HG03442 (cell line): ENCODE measurements around the gene PPFIA1.
"Not testable (repeated sequence)": the region's sequence is repeated elsewhere in the genome, so short reads cannot be mapped to it uniquely, and the experiment has no call there.

Experiments
- ATAC-seq: cut with Tn5 transposase; IDR thresholded peaks from one replicate; pipeline ENCODE4 v1.9.1; 2021; ENCODE audit warnings: mild to moderate bottlenecking, moderate library complexity; ENCODE audit not compliant: unreplicated experiment

The PPFIA1 gene

DNA sequence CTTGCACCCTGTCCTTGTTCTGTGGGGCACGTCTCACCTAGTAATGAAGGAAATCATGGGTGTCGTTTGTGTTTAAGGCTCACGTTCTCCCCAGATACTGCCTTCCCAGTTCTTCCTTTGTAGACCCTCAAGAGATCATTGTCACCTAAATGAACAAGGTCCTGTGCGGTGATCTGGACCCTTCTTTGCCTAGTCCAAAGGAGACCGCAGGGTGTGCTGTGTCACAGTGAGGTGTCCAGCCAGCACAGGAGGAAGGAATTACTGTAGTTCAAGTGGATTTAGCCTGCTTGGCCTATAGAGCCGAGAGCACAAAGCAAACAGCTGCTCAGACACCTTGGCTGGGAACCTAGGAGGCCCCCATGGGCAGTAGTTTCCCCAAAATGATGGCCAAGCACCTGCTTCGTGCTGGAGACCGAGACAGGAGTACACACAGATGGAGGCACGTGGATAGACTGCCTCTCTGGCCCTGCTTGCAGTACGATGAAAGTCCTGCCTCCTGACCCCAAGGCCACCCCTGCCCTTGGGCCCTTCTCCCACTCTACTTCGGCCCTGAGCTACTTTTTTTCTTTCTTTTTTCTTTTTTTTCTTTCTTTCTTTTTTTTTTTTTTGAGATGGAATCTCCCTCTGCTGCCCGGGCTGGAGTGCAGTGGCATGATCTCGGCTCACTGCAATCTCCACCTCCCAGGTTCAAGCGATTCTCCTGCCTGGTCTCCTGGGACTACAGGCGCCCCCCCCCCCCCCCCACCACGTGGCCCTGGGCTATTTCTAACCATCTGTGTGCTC lies 19.4 kb upstream of the PPFIA1 start:
- no peak for ATAC-seq

DNA sequence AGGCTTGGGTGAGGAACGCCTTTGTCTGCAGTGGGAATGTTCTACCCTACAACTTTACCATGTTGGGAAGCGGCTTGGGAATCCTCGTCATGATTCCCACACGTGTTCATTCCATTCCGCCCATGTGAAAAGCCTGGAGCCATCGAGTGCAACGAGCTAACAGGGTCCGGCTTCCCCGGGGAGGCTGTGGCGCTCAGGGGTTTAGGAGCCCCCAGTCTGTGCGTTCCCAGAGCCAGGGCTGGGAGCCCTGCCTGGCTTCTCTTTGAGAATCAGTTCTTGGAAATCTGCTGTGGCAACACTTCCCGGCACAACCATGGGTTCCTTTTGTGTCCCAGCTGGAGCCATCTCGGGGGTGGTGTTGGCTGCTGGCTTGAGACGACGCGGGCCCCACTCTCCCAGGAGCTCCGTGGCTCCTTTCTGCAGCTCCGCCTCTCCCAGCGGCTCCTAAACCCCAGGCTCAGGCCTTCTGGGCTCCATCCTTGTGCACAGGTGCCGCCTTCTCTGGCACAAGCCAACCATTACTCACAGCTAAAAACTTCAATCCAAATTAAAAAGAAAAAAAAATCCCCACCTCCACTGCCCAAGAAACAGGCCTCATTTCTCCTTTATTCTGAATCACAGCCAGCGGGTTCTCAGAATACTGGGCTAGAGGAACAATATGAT lies 18.7 kb upstream of the PPFIA1 start:
- ATAC-seq = no peak

DNA sequence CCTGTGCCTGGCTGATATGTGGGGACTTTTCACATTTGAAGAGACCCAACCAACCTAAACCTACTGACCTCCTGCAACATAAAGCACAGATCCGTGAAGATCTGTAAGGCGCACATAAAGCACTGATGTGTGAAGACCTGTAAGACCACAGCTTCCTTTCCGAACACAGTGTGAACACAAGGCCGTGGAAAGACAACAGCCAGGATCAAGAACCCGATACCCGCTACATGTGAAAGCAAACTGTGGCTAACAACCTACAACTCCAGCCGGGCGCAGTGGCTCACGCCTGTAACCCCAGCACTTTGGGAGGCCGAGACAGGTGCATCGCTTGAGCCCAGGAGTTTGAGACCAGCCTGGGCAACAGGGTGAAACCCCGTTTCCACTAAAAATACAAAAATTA lies 17.6 kb upstream of the PPFIA1 start:
- no peak for ATAC-seq

GRCh38 chr11:70255477-70256116 lies 14.9 kb upstream of the PPFIA1 start:
- no peak for ATAC-seq

DNA sequence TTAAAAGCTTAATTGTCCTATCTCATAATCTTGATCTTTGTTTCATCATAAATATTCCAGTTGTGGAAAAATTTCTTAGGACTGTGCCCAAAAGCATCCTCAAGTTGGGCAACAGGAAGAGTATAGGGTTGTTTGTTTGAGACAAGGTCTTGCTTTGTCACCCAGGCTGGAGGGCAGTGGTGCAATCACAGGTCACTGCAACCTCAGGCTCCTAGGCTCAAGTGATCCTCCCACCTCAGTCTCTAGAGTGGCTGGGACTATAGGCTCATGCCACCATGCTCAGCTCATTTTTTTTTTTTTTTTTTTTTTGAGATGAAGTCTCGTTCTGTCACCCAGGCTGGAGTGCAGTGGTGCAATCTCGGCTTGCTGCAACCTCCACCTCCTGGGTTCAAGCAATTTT lies 11.4 kb upstream of the PPFIA1 start:
- ATAC-seq = not testable (repeated sequence)

DNA sequence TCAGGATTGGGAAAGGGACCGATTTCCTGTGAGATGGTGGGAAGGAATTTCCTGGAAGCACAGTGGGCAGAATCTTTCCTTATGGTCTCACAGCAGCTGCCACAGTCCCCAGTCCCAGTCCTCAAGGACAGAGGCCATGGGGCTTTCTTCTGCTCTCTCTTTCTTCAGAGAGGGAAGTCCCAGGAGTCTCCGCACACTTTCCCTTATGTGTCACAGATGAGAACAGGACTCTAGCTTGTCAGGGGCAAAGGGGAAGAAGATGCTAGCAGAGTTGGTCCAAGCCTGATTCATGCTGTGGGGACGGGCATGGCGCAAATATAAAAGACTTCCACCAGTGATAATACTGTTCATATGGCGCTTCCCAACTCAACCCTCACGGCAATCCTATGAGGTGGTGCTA lies 7.5 kb upstream of the PPFIA1 start:
- no peak for ATAC-seq

GRCh38 chr11:70263363-70263762 lies 7.1 kb upstream of the PPFIA1 start:
- ATAC-seq = no peak

- no peak for ATAC-seq
Measured at GRCh38 chr11:70265341-70265740, 5.1 kb upstream of the PPFIA1 start.

DNA sequence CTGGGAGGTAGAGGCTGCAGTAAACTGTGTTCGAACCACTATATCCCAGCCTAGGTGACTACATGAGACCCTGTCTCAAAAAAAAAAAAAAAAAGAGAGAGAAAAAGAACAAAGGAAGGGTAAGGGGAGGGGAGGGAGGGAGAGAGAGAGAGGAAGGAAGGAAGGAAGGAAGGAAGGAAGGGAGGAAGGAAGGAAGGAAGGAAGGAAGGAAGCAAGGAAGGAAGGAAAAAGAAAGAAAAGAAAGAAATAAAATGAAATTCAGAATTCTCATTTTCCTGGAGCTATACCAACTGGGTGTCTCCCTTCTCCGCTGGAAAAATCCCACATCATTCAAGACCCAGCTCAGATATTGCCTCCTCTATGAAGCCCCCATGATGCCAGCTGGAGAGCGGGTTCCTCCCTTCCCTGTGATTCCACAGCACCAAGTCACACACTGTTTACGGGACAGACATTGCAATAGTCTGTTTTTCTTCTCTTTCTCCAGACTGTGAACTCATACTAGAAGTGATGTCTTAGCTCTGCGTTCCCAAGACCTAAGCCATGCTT lies 3.0 kb upstream of the PPFIA1 start:
- ATAC-seq = no peak

- no peak for ATAC-seq
Measured at GRCh38 chr11:70268526-70268925, 2.0 kb upstream of the PPFIA1 start.

DNA sequence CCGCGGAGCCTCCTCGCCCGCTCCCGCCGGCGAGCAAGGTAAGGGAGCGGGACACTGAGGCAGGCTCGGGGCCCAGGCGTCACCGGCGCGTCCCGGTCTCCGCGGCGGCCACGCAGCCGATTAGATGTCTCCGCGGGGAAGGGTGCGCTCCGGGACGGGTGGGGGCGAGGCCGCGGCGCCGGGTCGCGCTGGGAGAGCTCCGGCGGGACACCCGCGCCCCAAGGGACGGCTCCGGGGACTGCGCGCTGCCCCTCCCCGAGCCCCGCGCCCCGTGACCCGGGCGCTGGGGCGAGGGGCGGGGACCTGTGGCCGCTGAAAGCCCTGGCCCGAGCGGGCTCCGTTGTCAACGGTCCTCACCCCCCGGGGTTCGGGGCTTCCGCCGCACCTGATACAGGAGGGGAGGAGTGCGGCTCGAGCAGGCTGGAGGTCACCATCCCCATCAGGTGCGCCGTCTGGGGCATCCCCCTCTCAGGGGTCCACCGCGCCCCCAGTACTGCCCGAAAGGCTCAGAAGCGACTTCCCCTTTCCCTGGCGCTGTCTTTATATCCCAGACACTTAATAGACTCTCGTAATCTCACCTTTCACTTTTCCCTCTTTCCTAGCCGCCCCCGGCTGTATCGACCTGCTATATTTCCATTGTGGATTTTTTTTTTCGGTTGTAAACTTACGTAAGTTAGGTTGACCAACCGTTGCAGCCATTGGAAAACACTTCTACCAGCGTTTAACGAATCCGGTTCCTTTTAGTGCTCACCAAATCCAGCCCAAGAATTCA lies 573 bp downstream of the PPFIA1 start:
- ATAC-seq = peak; percentile 30

DNA sequence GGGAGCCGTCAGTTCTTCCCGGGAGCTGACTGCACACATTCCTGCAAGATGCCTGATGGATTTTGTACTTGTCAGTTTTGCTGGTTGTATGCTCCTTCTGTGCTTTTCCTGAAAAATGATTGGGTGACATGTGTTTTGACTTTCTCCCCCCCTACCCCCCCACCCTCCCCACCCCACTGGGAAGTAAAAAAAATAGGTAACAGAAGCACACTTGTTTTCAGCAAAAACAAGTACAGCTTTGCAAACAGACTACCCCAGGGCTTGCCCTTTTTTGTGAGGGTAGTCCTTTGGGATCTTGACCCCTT lies 1.1 kb downstream of the PPFIA1 start:
- no peak for ATAC-seq

- no peak for ATAC-seq
Measured at GRCh38 chr11:70272009-70272408, 1.5 kb downstream of the PPFIA1 start.

DNA sequence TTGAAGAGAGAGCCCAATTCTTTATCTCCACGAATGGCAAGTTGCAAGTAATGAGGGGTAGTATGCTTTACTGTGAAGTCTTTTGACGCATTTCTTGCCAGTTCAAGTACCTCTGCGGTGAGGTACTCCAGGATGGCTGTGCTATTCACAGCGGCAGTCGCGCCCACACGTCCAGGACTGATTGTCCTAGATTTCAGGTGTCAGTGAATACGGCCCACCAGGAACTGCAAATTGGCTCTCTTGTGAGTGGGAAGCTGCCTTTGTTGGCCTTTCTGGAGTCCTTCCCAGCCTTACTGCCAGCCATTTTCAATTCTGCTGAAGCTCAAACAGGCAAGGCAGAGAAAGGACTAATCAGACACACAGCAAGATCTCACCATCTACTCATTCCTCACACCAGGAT lies 8.5 kb downstream of the PPFIA1 start:
- ATAC-seq = no peak

DNA sequence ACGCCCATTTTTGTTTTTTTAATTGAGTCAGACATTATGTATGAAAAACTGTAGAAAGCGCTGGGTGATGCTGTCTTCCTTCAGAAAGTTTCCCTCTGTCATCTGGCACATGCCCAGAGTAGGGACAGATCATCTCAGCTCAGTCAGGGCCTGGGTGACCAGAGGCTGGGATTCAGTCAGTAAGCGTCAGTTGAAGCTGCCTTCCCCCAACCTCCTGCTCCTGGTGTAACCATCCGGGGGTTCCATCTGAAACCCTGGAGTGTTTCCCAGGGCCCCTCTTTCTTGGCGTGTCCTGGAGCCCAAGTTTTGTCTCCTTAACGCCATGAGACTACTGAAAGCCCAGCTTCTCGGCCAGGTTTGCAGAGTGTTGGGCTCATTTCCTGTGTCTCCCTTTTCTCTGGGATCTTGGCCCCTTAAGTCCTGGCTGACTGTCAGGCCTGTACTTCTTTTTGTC lies 10.7 kb downstream of the PPFIA1 start:
- no peak for ATAC-seq

- ATAC-seq = no peak
Measured at GRCh38 chr11:70282012-70282411, 11.5 kb downstream of the PPFIA1 start.

DNA sequence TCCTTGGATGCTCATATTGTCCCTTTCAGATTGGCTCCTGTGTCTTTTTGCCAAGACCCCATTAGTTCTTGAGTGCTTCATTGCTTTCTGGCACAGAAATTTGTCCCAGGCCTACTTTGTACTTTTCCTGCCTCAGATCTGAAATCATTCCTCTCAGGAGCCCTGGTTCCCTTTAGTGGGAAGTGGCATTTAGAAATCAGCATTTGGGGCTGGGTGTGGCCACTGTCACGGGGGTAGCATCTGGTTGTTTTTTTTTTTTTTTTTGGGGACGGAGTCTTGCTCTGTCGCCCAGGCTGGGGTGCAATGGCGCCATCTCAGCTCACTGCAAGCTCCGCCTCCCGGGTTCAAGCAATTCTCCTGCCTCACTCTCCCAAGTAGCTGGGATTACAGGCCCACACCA lies 18.2 kb downstream of the PPFIA1 start:
- ATAC-seq = no peak

DNA sequence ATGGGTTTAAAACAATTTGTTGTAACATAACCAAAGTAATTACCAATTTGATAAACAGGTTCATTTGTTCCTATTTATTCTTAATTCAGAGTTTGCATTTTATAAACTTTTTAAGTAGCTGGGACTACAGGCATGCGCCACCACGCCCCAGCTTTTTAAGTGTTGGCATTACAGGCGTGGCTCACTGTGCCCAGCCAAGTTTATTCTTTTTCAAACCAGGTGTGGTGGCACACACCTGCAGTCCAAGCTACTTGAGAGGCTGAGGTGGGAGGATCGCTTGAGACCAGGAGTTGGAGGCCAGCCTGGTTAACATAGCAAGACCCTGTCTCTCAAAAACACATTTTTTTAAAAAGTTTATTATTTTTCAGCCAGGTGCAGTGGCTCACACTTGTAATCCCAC lies 19.1 kb downstream of the PPFIA1 start:
- ATAC-seq = no peak

DNA sequence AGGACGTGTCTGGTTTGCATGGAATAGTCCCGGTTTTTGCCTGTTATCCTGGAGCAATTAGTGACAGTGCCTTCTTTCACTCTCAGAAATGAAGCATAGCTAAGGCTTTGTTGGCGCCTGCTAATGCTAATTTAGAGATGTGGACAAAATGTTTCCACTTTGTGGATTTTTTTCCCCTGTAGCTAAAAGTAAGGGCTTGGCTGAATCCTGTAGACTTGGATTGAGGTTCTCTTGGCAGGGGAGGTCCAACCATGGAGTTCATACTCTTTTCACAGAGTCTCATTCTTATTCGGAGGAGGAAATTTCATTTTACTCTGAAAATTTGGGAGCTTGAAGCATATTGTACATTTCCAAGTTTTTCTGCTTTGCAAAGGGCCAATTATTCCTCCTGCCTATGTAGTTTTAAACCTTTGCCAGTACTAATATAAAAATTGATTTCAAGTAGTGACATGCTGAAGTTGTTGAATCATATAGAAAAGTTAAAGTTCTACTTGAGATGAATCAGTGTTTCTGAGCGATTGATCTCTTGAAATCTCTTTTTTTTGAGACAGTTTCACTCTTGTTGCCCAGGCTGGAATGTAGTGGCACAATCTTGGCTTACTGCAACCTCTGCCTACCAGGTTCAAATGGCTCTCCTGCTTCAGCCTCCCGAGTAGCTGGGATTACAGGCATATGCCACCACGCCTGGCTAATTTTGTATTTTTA lies 20.0 kb downstream of the PPFIA1 start:
- no peak for ATAC-seq

- no peak for ATAC-seq
Measured at GRCh38 chr11:70292166-70292565, 21.7 kb downstream of the PPFIA1 start.

GRCh38 chr11:70292863-70293262 lies 22.4 kb downstream of the PPFIA1 start:
- no peak for ATAC-seq
